ENCODE results near the gene CPB1.

- no peak for TF ChIP-seq CTCF (IDR thresholded peaks at IDR 0.05; ENCODE audit: insufficient read depth, low read depth, low read length)
- TF ChIP-seq EZH2 (IDR thresholded peaks at IDR 0.05; ENCODE audit: insufficient read depth, low read length): no peak
These were observed 50.5 kb downstream of the CPB1 start for GRCh38 chr3:148878095-148878494.
